22Rv1 (cell line): Measurements from ENCODE around the gene ELMOD3.

Experiments used
- CTCF ChIP-seq: fragments of 450-650 bp; IDR thresholded peaks from 2 replicates; pipeline ENCODE4 v1.5.1; 2017; ENCODE audit warnings: mild to moderate bottlenecking
- ZFX ChIP-seq: fragments of 450-650 bp; IDR thresholded peaks from 2 replicates; pipeline ENCODE4 v1.6.1; 2017; ENCODE audit warnings: antibody characterized with exemption, borderline replicate concordance

- TF ChIP-seq CTCF (no peak), ZFX (no peak)
These were observed 1.6 kb downstream of the ELMOD3 start for GRCh38 chr2:85356186-85356585.
